Measurements from ENCODE around the gene LAMB1.
A peak's percentile ranks its signal among the peaks of the same experiment; 100 is the strongest.
"Not testable (repeated sequence)": the region's sequence is repeated elsewhere in the genome, so short reads cannot be mapped to it uniquely, and the experiment has no call there.

The LAMB1 gene

DNA sequence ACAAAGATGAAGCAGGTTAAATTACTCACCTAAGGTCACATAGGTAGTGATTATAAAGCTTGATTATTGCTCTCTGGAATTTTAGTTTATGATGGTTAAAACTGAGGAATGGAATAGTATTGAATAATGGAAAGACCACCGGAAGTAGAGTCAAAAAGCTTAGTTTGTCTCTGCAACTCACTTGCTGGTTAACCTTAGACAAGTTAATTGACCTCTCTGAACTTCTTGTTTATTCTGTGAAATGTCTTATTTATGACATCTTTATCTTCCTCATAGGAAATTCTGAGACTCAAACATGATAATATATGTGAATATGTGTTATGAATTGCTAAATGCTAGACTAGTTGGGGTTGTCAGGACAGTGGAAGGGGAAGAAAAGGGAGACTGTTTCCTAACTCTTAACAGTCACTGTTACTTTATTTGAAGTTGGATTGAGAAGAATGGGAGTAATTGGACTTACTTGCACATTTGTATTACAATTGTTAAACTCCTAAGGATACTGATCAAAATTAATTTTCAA is 102.4 kb downstream of the LAMB1 start:
- Mint-ChIP-seq H3K9me3 (no peaks in the 10 kb centered on the region), H3K27me3 (no peaks in the 10 kb centered on the region), H3K27ac (no peak overlapping the region), H3K4me3 (no peak overlapping the region), H3K4me1 (peaks cover 19 to 31% of the 10 kb centered on the region in 2 donors), H3K36me3 (peaks cover 21 to 40% of the 10 kb centered on the region in 2 donors)
- no peak for ATAC-seq (replicated peaks)
- DNase-seq, result no peak

- Mint-ChIP-seq H3K9me3 (no peaks in the 10 kb centered on the region), H3K4me1 (peaks cover 19 to 38% of the 10 kb centered on the region in 2 donors), H3K4me3 (no peak overlapping the region), H3K27ac (no peak overlapping the region), H3K27me3 (no peaks in the 10 kb centered on the region), H3K36me3 (peaks cover 28 to 44% of the 10 kb centered on the region in 2 donors)
- ATAC-seq (replicated peaks) (peak; percentile 61 to 68), DNase-seq (no peak)
Observed at GRCh38 chr7:107898997-107899594, 103.9 kb downstream of the LAMB1 start.

- peak overlapping the region; percentile 94 to 98 for H3K4me3 Mint-ChIP-seq
- not testable (repeated sequence) for H3K9me3 Mint-ChIP-seq; ATAC-seq (replicated peaks); H3K27ac Mint-ChIP-seq; DNase-seq; H3K27me3 Mint-ChIP-seq
- H3K36me3 Mint-ChIP-seq, result peaks cover 20 to 29% of the 10 kb centered on the region in 2 donors
- H3K4me1 Mint-ChIP-seq, result peaks cover 20 to 39% of the 10 kb centered on the region in 2 donors
Observed at GRCh38 chr7:107892367-107892741, 110.6 kb downstream of the LAMB1 start.

GRCh38 chr7:107891636-107892366 is 111.2 kb downstream of the LAMB1 start:
- ATAC-seq (replicated peaks) (peak; percentile 38 to 40), DNase-seq (no peak)
- peaks cover 18 to 33% of the 10 kb centered on the region in 2 donors for H3K4me1 Mint-ChIP-seq
- H3K4me3 Mint-ChIP-seq, result peak overlapping the region; percentile 94 to 98
- H3K9me3 Mint-ChIP-seq, result no peaks in the 10 kb centered on the region
- H3K27me3 Mint-ChIP-seq, result no peaks in the 10 kb centered on the region
- peak overlapping the region; percentile 99 for H3K27ac Mint-ChIP-seq
- H3K36me3 Mint-ChIP-seq, result peaks cover 16 to 24% of the 10 kb centered on the region in 2 donors

DNA sequence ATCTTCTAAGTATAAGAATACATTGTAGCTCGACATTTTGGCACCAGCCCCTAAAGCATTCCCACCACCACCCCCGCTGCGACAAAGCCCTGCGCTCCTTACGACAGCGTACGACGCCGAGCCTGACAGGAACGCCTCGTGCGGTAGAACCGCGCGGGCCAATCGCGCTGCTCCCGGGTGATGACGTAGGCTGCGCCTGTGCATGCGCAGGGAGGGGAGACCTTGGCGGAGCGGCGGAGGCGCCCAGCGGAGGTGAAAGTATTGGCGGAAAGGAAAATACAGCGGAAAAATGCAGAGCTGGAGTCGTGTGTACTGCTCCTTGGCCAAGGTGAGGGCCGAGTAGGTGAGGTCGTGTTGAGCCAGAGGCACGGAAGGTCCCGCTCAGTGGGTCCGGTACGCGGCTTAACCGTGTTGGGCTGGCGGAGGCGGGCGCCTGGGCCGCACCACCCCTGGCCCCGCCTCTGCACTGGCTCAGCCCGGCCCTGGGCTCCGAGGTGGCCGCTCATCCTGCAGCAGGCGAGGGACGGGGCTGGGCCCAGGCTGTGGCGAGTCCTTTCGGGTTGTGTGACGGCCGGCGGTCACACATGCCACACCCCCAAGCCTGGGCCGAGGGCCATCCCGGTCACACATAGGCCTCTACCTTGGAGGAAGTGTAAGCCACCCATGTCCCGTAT is 111.9 kb downstream of the LAMB1 start, which contains the start of gene DLD:
DLD (plus strand) TSS at position 222 of the 674 bp plus-strand sequence; CDS start at position 290, 68 bp downstream.
- Mint-ChIP-seq H3K36me3 (peaks cover 10 to 19% of the 10 kb centered on the region in 2 donors), H3K27ac (peak within 1 kb of the TSS; percentile 99), H3K9me3 (no peaks in the 10 kb centered on the region), H3K4me3 (peak within 1 kb of the TSS; percentile 94 to 98), H3K27me3 (no peaks in the 10 kb centered on the region), H3K4me1 (peaks cover 16 to 26% of the 10 kb centered on the region in 2 donors)
- ATAC-seq (replicated peaks) (peak; percentile 98 to 99), DNase-seq (peak; percentile 90)

GRCh38 chr7:107890493-107890961 is 112.4 kb downstream of the LAMB1 start:
- Mint-ChIP-seq H3K27me3 (no peaks in the 10 kb centered on the region), H3K4me1 (peaks cover 12 to 21% of the 10 kb centered on the region in 2 donors), H3K36me3 (peaks cover 7 to 13% of the 10 kb centered on the region in 2 donors), H3K4me3 (peak overlapping the region; percentile 94 to 98), H3K27ac (peak overlapping the region; percentile 99), H3K9me3 (no peaks in the 10 kb centered on the region)
- DNase-seq (no peak), ATAC-seq (replicated peaks) (peak in 1 of 2 donors; percentile 6)

DNA sequence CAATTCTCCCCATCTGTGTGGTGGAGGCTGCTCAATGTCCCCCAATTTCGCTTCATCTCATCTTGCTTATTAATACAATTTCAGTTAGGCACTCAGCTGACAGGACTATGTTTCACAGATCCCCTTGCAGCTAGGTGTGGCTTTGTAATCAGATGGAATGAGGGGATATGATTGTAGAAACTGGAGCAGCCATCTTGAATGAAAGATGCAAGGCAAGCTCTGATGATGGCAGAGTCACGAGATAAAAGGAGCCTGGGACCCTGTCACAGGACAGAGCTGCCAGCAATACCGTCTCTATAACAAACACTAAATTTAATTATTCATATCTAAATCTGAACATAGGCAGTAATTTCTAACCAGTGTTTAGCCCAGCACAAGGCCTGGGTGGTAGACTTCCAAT is 113.0 kb downstream of the LAMB1 start:
- DNase-seq (no peak), ATAC-seq (replicated peaks) (no peak)
- Mint-ChIP-seq H3K4me1 (peaks cover 12 to 15% of the 10 kb centered on the region in 2 donors), H3K27ac (no peak overlapping the region), H3K27me3 (peaks cover 0 to 3% of the 10 kb centered on the region in 2 donors), H3K9me3 (no peaks in the 10 kb centered on the region), H3K4me3 (no peak overlapping the region), H3K36me3 (peaks cover 2 to 9% of the 10 kb centered on the region in 2 donors)

- not testable (repeated sequence) for H3K27me3 Mint-ChIP-seq; H3K36me3 Mint-ChIP-seq; H3K4me3 Mint-ChIP-seq; H3K27ac Mint-ChIP-seq; H3K4me1 Mint-ChIP-seq; H3K9me3 Mint-ChIP-seq; DNase-seq; ATAC-seq (replicated peaks)
Observed at GRCh38 chr7:107887827-107888226, 115.1 kb downstream of the LAMB1 start.

GRCh38 chr7:107884066-107884818 is 118.7 kb downstream of the LAMB1 start:
- Mint-ChIP-seq H3K36me3 (no peaks in the 10 kb centered on the region), H3K9me3 (no peaks in the 10 kb centered on the region), H3K27ac (no peak overlapping the region), H3K4me3 (no peak overlapping the region), H3K4me1 (peaks cover 0 to 5% of the 10 kb centered on the region in 2 donors), H3K27me3 (peaks cover 9 to 16% of the 10 kb centered on the region in 2 donors)
- DNase-seq (no peak), ATAC-seq (replicated peaks) (no peak)

DNA sequence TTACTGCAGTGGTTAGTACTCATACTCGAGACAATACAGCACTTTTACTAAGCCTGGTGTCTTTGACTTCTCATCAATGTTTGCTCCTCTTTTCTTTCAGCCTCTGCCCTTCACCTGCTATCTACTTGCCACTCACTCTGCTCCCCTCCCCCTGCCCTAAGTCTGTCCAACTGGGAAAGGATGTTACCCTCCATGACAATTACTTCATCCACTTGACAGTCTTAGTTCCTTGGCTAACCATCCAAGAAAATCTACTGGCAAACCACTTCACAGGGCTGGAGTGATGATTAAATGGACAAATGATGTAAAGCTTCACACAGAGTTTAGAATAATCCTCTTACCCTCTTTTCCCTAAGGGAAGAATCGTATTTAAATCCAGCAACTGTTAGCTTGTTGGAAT is 120.2 kb downstream of the LAMB1 start:
- DNase-seq, result no peak
- no peaks in the 10 kb centered on the region for H3K9me3 Mint-ChIP-seq
- H3K27me3 Mint-ChIP-seq, result peaks cover 9 to 16% of the 10 kb centered on the region in 2 donors
- no peak overlapping the region for H3K27ac Mint-ChIP-seq
- H3K4me1 Mint-ChIP-seq, result peaks cover 0 to 6% of the 10 kb centered on the region in 2 donors
- ATAC-seq (replicated peaks), result no peak
- H3K36me3 Mint-ChIP-seq, result no peaks in the 10 kb centered on the region
- no peak overlapping the region for H3K4me3 Mint-ChIP-seq

DNA sequence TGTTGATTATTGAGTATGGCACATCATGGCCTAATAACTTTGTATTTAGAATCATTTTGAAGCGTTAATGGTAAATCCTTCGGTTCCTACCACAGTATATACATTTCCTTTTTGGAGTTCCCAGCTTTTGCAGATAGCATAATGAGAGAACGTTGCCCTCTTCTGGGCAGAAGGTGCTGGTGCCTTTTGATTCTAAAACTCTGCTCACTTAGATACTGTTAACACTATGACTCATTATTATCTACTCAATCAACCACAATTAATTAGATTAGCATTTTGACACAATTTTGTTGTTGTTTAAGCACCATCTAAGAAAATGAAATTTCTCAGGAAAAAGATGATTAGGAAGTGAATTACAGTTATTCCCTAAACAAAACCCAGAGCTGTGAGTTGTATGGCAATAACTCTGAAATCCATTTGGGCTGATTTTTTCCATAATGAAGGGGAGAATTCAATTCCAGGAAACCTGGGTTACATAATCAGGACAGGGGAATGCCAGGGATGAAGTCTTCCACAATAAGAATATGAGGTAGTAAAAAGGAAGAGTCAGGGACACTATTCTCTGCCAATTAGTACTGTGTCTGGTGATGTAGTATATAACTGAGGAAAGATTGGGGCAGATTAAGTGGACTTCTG is 123.4 kb downstream of the LAMB1 start:
- Mint-ChIP-seq H3K27me3 (peaks cover 13 to 15% of the 10 kb centered on the region in 2 donors), H3K4me1 (peaks cover 0 to 6% of the 10 kb centered on the region in 2 donors), H3K9me3 (no peaks in the 10 kb centered on the region), H3K36me3 (no peaks in the 10 kb centered on the region), H3K27ac (no peak overlapping the region), H3K4me3 (no peak overlapping the region)
- ATAC-seq (replicated peaks) (peak; percentile 76 to 84), DNase-seq (no peak)

DNA sequence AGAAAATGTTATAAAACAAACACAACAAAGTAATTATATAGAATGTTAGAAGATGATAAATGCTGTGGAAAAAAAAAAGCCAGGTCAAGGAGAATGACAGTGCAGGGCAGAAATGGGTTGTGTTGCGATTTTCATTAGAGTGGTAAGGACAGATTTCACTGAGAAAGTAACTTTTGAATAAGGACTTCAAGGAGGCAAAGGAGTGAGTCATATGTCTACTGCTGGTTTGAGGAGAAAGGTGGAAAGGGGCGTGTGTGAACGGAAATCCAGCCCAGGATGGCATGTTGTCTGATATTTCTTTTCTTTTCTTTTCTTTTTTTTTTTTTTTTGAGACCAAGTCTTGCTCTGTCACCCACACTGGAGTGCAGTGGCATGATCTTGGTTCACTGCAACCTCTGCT is 124.3 kb downstream of the LAMB1 start:
- Mint-ChIP-seq H3K4me3 (no peak overlapping the region), H3K36me3 (no peaks in the 10 kb centered on the region), H3K27me3 (peaks cover 7 to 8% of the 10 kb centered on the region in 2 donors), H3K27ac (no peak overlapping the region), H3K4me1 (peaks cover 0 to 6% of the 10 kb centered on the region in 2 donors), H3K9me3 (no peaks in the 10 kb centered on the region)
- DNase-seq (no peak), ATAC-seq (replicated peaks) (no peak)

- no peak for DNase-seq
- H3K36me3 Mint-ChIP-seq, result no peaks in the 10 kb centered on the region
- no peak overlapping the region for H3K4me3 Mint-ChIP-seq
- H3K27ac Mint-ChIP-seq, result no peak overlapping the region
- H3K9me3 Mint-ChIP-seq, result no peaks in the 10 kb centered on the region
- H3K4me1 Mint-ChIP-seq, result peaks cover 0 to 6% of the 10 kb centered on the region in 2 donors
- ATAC-seq (replicated peaks), result no peak
- H3K27me3 Mint-ChIP-seq, result peaks cover 7 to 8% of the 10 kb centered on the region in 2 donors
Observed at GRCh38 chr7:107877731-107878382, 125.1 kb downstream of the LAMB1 start.
